Activated naive CD8-positive, alpha-beta T cell treated with anti-CD3 and anti-CD28 coated beads, Interleukin-2, amount 10 ng/mL, durations not matched to agents 7 days and 5 days (primary cell): ENCODE data around the gene ADCY2. TPM values are rescaled to one million over a fixed set of nuclear protein-coding genes. Genes with fewer than 3 reads are reported as not detected.
"Not testable (repeated sequence)": the region's sequence is repeated elsewhere in the genome, so short reads cannot be mapped to it uniquely, and the experiment has no call there.

ENCODE experiments used
- ATAC-seq: fragments of 150-1000 bp; cut with Tn5 transposase; one replicate; pipeline ENCODE4 v1.10.0; 2021; ENCODE audit warnings: low read depth, moderate library complexity
- POLR2A ChIA-PET: fragments of 350-600 bp; sonication (Branson Sonifier 250); formaldehyde crosslinking; loops from one replicate; lab custom pipeline; 2021; ENCODE audit warnings: antibody characterized with exemption; lab: Charles Lee
- DNase-seq: peaks from one replicate; pipeline ENCODE4 v3.0.0; 2021
- H3K27ac Mint-ChIP-seq: one replicate; pipeline ENCODE4 v1.8.0; 2022; ENCODE audit warnings: mild to moderate bottlenecking, mixed read lengths
- H3K27me3 Mint-ChIP-seq: one replicate; pipeline ENCODE4 v1.8.0; 2022; ENCODE audit warnings: mild to moderate bottlenecking, moderate library complexity, mixed read lengths
- H3K36me3 Mint-ChIP-seq: one replicate; pipeline ENCODE4 v1.8.0; 2021; ENCODE audit warnings: mild to moderate bottlenecking, mixed read lengths
- H3K4me1 Mint-ChIP-seq: one replicate; pipeline ENCODE4 v1.8.0; 2021; ENCODE audit warnings: mixed read lengths
- H3K4me3 Mint-ChIP-seq: one replicate; pipeline ENCODE4 v1.8.0; 2022; ENCODE audit warnings: mild to moderate bottlenecking, moderate library complexity, mixed read lengths
- H3K9me3 Mint-ChIP-seq: one replicate; pipeline ENCODE4 v1.8.0; 2021; ENCODE audit warnings: mixed read lengths
- total RNA-seq, 2 experiments: library from RNA; stranded (reverse); gene quantifications; one replicate each; pipeline ENCODE4 v1.2.3, GENCODE V29; 2021

Gene ADCY2
- total RNA-seq, 2 experiments from 2014 or later, result not detected

DNA sequence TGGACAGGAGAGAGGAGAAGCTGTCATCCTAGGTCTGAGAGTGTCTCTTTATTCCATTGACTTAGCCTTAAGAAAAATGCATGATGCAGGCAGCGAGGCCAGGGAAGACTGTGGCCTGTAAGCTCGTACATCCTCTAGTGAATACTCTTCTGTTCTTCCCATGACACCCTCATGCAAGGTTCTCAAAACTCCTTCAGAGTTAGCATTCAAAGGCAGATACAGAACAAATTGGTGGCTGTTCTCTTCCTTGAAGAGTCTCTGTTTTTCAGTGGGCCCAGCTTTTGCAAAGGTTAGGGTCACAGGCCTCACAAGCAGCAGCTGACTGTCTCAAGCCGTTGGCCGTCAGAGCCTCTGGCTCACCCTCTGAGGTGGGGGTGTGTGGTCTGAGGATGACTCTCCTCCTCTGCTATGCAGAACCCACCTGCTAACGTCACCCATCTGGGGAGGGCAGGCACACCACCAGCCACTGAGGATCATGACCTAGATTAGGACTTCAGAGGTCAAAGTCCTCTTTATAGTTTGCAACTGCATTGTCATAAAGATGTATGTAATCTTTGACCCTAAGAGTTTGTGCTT is 15.1 kb downstream of the ADCY2 start:
- POLR2A ChIA-PET, result no interaction called here
- H3K36me3 Mint-ChIP-seq, result no peaks in the 10 kb centered on the region
- DNase-seq, result no peak
- no peaks in the 10 kb centered on the region for H3K4me1 Mint-ChIP-seq
- H3K4me3 Mint-ChIP-seq, result no peak overlapping the region
- no peaks in the 10 kb centered on the region for H3K27me3 Mint-ChIP-seq
- ATAC-seq, result no peak
- H3K27ac Mint-ChIP-seq, result no peak overlapping the region
- H3K9me3 Mint-ChIP-seq, result peaks cover 6% of the 10 kb centered on the region

DNA sequence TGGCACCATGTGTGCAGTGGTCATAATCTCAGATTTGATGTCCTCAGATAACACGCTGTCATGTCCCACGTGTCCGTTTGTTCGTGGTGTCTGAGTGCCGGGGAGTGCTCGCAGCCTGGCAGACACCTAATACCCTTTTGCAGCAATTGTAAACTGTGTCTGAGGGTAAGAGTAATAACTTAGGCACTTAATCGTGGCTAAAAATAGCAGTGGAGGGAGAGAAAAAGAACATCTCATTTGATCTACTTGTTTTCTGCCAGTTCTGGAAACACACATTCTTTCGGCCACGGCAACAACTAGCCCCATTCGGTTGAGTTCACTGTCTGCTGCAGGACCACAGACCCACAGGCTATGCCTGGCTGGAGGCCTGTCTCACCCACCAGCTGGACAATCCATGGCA is 16.5 kb downstream of the ADCY2 start:
- H3K36me3 Mint-ChIP-seq, result no peaks in the 10 kb centered on the region
- DNase-seq (no peak), ATAC-seq (no peak)
- no peak overlapping the region for H3K27ac Mint-ChIP-seq
- POLR2A ChIA-PET, result no interaction called here
- H3K4me1 Mint-ChIP-seq, result no peaks in the 10 kb centered on the region
- H3K27me3 Mint-ChIP-seq, result no peaks in the 10 kb centered on the region
- peaks cover 3% of the 10 kb centered on the region for H3K9me3 Mint-ChIP-seq
- H3K4me3 Mint-ChIP-seq, result no peak overlapping the region

DNA sequence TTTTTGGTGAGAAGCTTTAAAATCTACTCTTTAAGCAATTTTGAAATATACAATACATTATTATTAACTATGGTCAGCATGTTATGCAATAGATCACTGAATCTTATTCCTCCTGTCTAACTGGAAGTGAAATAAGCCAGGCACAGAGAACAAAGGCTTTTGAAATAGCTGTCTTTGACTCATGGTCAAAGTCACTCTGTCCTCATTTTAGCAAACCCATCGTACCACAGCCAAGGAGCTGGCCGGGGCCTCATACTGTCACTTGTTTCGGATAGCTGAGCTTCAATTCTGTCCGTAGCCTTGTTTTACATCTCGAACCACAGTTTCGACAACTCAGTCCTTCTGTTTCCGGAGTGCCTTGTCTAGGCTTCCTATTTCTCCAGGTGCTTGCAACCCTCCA is 19.2 kb downstream of the ADCY2 start:
- H3K27ac Mint-ChIP-seq, result no peak overlapping the region
- POLR2A ChIA-PET, result no interaction called here
- no peaks in the 10 kb centered on the region for H3K36me3 Mint-ChIP-seq
- DNase-seq, result no peak
- no peak overlapping the region for H3K4me3 Mint-ChIP-seq
- H3K9me3 Mint-ChIP-seq, result peaks cover 1% of the 10 kb centered on the region
- no peaks in the 10 kb centered on the region for H3K27me3 Mint-ChIP-seq
- ATAC-seq, result no peak
- no peaks in the 10 kb centered on the region for H3K4me1 Mint-ChIP-seq

DNA sequence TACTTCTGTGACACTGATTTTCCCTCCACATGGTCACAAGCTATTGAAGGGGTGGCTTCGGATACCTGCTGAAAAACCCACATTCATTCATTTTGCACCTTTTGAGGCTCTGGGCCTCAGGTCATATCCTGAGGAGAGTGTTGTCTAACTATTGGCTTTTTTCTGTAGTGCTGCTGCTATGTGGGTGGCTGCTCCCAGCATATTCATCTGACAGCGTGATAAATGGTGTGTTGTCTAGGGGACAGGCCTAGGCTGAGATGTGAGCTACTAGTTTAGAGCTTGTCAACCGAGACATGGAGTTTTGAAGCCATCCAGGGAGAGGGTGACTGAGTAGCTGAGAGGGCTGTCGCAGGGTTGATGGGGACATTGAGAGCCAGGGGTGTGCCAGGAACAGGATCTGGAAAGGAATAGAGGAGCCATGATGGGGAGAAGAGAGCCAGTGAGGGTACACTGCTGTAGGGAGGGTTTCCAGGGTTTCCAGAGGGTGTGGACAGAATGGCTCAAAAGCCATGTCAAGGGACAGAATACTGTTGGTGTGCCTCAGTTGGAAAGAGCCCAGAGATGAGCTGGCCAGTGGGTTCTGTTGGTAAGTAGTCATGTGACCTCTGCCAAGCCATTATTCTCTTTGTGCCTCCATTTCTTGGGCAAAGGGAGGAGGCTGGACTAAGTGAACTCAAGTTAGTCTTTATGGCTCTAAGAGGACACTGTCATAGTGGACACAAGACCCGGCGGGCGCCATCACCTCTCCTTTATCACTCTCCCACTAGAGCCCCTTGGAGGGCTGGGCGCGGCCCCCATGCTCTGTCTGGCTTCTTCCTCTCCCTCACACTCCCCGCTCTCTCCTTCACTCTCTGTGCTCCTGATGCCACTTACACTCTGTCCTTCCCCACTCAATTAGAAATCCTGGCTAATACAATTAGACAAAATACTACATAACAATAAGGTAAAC is 19.9 kb downstream of the ADCY2 start:
- POLR2A ChIA-PET, result no interaction called here
- Mint-ChIP-seq H3K4me1 (no peaks in the 10 kb centered on the region), H3K27ac (no peak overlapping the region), H3K36me3 (no peaks in the 10 kb centered on the region), H3K4me3 (no peak overlapping the region), H3K27me3 (no peaks in the 10 kb centered on the region), H3K9me3 (peaks cover 1% of the 10 kb centered on the region)
- no peak for ATAC-seq
- DNase-seq, result no peak

DNA sequence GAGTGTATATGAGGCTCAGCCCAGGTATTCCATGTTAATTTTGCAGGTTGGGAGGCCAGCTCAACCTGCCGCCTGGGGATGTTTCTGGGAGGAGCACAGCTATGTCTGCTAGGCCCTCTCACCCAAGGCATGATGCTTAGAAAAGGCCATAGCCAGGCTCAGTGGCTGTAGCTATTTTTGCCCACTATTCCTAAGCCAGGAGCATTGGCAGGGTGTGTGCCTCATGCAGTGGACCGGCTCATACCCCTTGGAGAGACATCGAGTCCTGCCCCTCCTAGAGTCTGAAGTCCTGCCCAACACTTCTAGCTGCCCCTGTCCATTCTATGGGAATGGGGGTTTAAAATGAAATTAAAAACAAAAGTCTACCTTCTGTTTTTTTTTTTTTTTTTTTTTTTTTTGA is 22.3 kb downstream of the ADCY2 start:
- POLR2A ChIA-PET, result no interaction called here
- H3K27ac Mint-ChIP-seq, result no peak overlapping the region
- H3K4me3 Mint-ChIP-seq, result no peak overlapping the region
- ATAC-seq (no peak), DNase-seq (no peak)
- no peaks in the 10 kb centered on the region for H3K4me1 Mint-ChIP-seq
- H3K9me3 Mint-ChIP-seq, result peaks cover 1% of the 10 kb centered on the region
- peaks cover 4% of the 10 kb centered on the region for H3K27me3 Mint-ChIP-seq
- H3K36me3 Mint-ChIP-seq, result no peaks in the 10 kb centered on the region

DNA sequence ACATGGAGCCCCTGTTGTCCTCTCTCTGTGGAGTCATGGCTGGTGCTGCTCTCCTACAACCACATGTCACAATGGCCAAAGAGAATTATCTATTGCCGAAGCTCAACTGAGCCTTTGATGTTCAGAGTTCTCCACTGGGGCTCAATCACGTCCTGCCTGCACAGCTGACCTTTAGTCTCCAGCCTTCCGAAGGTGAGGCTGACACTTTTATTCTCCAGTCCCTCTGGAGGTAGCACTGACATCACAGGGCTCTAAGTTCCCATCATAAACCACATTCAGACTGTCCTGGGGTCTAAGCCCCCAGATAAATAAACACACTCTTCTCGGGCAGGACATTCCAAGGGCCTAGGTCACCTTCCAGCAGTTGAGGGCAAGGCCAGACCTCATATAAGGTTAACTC is 23.4 kb downstream of the ADCY2 start:
- H3K4me1 Mint-ChIP-seq, result no peaks in the 10 kb centered on the region
- no peak overlapping the region for H3K27ac Mint-ChIP-seq
- no peak for DNase-seq
- no peaks in the 10 kb centered on the region for H3K36me3 Mint-ChIP-seq
- H3K9me3 Mint-ChIP-seq, result no peaks in the 10 kb centered on the region
- POLR2A ChIA-PET, result no interaction called here
- ATAC-seq, result no peak
- no peak overlapping the region for H3K4me3 Mint-ChIP-seq
- H3K27me3 Mint-ChIP-seq, result peaks cover 4% of the 10 kb centered on the region

DNA sequence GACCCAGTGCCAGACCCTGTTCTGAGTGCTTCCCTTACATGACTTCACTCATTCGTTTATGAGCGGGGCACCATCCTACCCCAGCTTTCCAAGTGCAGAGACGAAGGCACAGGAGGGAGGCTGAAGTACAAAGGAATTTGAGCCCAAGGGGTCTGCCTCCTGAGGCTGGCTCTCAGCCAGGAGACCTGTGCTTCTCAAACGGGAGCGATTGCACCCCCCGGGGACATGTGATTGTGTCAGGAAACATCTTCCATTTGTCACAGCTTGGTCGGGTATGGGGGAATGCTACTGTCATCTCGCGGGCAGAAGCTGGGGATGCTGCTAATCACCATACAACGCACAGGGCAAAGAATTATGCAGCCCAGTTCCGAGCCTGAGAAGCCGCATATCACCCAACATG is 23.9 kb downstream of the ADCY2 start:
- DNase-seq (no peak), ATAC-seq (no peak)
- no peaks in the 10 kb centered on the region for H3K36me3 Mint-ChIP-seq
- no peaks in the 10 kb centered on the region for H3K9me3 Mint-ChIP-seq
- H3K27me3 Mint-ChIP-seq, result peaks cover 4% of the 10 kb centered on the region
- no peaks in the 10 kb centered on the region for H3K4me1 Mint-ChIP-seq
- POLR2A ChIA-PET, result no interaction called here
- H3K4me3 Mint-ChIP-seq, result no peak overlapping the region
- no peak overlapping the region for H3K27ac Mint-ChIP-seq

DNA sequence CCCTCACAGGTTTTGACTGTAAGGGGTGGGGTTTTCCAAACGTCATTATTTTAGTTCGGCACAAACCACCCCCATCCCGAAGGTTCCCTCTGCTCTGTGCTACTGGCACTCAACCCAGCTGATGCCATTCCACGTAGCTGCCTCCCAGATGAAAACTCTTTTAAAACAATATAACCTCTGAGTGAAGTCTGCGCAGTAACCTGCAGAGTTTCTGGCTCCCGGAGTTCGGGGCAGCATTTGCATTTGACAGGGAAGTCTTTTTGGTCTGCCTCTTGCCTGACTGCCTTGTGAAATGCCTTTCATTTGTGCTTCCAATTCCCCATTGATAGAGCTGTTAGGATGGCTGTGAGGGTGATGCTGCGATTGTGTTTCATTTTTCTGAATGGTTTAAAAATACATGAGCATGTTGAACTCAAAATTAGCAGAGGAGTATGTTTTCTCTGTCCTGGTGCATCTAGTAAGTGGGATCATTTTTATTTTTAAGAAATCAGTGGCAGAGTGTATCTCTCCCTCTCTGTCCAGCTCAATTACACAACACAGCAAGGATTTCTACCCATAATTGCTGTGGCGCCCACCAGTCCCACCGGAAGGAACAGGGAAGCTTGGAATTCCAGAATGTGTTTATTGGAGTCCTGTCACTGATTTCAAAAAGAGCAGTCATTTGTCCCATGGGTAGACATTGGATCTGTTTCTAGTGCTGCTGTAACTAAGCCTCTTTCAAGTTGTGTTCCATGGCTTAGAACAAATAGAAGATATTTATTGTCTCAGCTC is 24.8 kb downstream of the ADCY2 start:
- no peak for ATAC-seq
- Mint-ChIP-seq H3K27ac (no peak overlapping the region), H3K36me3 (no peaks in the 10 kb centered on the region), H3K9me3 (no peaks in the 10 kb centered on the region), H3K4me1 (no peaks in the 10 kb centered on the region), H3K4me3 (no peak overlapping the region), H3K27me3 (peaks cover 4% of the 10 kb centered on the region)
- DNase-seq, result no peak
- POLR2A ChIA-PET, result no interaction called here

DNA sequence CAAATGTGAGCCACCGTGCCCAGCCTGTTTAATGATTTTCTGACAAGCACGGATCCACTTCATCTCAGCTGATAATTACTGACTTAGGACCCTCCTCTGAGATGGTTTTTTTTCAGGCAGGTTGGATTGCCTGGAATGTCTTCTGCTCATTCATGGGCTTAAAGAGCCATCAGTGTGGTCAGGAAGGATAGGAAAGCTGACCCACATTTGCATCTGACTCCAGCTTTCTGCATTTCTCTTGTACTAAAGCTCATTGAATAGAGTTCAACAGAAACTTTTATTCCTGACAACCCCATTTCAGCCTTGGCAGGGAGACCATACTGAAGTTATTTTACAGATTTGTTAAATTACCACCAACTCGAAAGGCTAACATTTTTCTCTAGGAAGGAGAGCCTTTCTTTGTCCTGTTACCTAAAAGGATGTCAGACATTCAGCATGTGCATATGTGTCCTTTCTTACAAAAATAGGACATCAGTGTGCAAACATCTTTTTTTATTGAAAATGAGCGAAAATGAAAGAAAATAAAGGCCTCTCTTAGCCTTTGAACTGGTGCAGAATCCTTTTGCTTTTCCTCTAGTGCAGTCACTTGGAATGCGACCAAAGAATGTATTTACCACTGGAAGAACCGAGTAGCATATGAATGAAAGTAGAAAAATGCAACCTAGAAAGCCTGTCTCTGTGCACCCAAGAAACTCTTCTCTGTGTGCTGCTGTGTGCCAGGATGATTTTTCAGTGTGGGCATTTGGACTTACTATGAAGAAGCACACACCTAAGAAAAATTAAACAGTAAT is 26.6 kb downstream of the ADCY2 start:
- Mint-ChIP-seq H3K9me3 (no peaks in the 10 kb centered on the region), H3K4me1 (no peaks in the 10 kb centered on the region), H3K27ac (no peak overlapping the region), H3K4me3 (no peak overlapping the region), H3K36me3 (no peaks in the 10 kb centered on the region), H3K27me3 (peaks cover 4% of the 10 kb centered on the region)
- DNase-seq (no peak), ATAC-seq (no peak)
- POLR2A ChIA-PET, result no interaction called here

DNA sequence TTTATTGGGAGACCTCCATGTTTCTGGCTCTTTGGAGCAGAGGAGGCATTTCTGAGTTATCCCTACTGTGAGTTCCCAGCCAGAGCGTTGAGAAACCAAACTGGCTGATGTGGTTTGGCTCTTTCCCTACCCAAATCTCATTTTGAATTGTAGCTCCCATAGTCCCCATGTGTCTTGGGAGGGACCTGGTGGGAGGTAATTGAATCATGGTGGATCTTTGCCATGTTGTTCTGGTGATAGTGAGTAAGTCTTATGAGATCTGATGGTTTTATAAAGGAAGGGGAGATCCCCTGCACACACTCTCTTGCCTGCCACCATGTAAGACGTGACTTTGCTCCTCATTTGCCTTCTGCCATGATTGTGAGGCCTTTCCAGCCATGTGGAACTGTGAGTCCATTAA is 27.3 kb downstream of the ADCY2 start:
- DNase-seq, H3K4me3 Mint-ChIP-seq, ATAC-seq, POLR2A ChIA-PET, H3K27me3 Mint-ChIP-seq, H3K9me3 Mint-ChIP-seq, H3K4me1 Mint-ChIP-seq, H3K27ac Mint-ChIP-seq, H3K36me3 Mint-ChIP-seq: not testable (repeated sequence)

DNA sequence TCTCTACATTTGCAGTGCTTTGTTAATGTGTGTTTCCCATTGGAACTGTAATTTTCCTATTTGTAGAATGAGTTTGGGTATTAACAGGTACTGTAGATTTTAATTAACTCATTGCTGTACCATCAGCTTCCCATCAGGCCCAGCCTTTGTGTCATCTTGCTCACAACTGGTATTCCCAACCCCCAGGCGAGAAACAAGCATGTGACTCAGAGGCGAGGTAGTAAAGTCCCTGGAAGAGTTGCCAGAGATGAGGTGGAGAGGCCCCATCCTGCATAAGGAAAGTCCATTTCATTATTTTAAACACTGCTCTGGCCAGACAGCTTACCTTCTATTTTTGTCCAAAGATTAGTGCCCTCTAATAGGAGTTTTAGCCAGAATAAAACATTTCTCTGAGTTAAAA is 29.9 kb downstream of the ADCY2 start:
- no peak for DNase-seq
- Mint-ChIP-seq H3K9me3 (no peaks in the 10 kb centered on the region), H3K36me3 (no peaks in the 10 kb centered on the region), H3K27ac (no peak overlapping the region), H3K4me3 (no peak overlapping the region), H3K4me1 (no peaks in the 10 kb centered on the region), H3K27me3 (peaks cover 6% of the 10 kb centered on the region)
- POLR2A ChIA-PET, result no interaction called here
- no peak for ATAC-seq

DNA sequence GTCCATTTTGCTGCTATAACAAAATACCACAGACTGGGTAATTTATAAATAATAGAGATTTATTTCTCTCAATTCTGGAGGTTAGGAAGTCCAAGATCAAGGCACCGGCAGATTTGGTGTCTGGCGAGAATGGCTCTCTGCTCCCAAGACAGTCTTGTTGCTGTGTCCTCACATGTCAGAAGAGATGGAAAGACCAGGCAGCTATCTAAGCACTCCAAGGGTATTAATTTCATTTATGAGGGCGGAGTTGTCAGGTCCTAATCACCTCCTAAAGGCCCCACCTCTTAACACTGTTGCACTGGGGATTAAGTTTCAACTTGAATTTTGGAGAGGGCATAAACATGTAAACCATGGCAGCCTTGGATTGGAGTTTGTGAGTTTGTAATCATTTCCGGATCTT is 30.3 kb downstream of the ADCY2 start:
- Mint-ChIP-seq H3K27ac (no peak overlapping the region), H3K4me1 (no peaks in the 10 kb centered on the region), H3K27me3 (peaks cover 5% of the 10 kb centered on the region), H3K9me3 (no peaks in the 10 kb centered on the region), H3K36me3 (no peaks in the 10 kb centered on the region), H3K4me3 (no peak overlapping the region)
- DNase-seq (no peak), ATAC-seq (no peak)
- POLR2A ChIA-PET, result no interaction called here

DNA sequence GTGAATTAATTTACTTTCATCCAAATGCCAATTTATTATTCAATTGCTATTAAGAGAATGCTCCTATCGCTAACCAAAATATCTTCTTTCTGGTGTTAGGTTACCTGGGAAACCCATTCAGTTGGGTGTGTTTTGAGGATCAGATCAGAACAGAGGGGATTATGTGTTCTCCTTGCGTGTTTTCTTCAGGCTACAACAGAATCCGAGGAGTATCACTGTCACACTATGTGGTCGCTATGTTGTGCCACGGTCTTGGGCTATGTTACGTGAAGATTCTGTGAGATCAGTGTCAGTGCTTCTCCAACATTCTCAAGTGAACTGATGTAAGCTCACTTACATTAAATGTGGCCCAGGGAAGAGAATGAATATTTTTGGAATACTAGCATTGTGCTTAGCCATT is 39.0 kb downstream of the ADCY2 start:
- ATAC-seq, result no peak
- POLR2A ChIA-PET, result no interaction called here
- Mint-ChIP-seq H3K36me3 (no peaks in the 10 kb centered on the region), H3K27me3 (no peaks in the 10 kb centered on the region), H3K4me3 (no peak overlapping the region), H3K27ac (no peak overlapping the region), H3K9me3 (peaks cover 8% of the 10 kb centered on the region), H3K4me1 (no peaks in the 10 kb centered on the region)
- no peak for DNase-seq
